D341Med (cell line): ENCODE measurements around the gene GREB1.

ENCODE experiments used
- DNase-seq: peaks from one replicate; pipeline ENCODE4 v3.0.0; 2012; ENCODE audit warnings: low spot score

GREB1 gene, protein sequence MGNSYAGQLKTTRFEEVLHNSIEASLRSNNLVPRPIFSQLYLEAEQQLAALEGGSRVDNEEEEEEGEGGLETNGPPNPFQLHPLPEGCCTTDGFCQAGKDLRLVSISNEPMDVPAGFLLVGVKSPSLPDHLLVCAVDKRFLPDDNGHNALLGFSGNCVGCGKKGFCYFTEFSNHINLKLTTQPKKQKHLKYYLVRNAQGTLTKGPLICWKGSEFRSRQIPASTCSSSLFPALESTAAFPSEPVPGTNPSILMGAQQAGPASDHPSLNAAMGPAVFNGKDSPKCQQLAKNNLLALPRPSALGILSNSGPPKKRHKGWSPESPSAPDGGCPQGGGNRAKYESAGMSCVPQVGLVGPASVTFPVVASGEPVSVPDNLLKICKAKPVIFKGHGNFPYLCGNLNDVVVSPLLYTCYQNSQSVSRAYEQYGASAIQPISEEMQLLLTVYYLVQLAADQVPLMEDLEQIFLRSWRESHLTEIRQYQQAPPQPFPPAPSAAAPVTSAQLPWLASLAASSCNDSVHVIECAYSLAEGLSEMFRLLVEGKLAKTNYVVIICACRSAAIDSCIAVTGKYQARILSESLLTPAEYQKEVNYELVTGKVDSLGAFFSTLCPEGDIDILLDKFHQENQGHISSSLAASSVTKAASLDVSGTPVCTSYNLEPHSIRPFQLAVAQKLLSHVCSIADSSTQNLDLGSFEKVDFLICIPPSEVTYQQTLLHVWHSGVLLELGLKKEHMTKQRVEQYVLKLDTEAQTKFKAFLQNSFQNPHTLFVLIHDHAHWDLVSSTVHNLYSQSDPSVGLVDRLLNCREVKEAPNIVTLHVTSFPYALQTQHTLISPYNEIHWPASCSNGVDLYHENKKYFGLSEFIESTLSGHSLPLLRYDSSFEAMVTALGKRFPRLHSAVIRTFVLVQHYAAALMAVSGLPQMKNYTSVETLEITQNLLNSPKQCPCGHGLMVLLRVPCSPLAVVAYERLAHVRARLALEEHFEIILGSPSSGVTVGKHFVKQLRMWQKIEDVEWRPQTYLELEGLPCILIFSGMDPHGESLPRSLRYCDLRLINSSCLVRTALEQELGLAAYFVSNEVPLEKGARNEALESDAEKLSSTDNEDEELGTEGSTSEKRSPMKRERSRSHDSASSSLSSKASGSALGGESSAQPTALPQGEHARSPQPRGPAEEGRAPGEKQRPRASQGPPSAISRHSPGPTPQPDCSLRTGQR (N-terminal part only)

DNA sequence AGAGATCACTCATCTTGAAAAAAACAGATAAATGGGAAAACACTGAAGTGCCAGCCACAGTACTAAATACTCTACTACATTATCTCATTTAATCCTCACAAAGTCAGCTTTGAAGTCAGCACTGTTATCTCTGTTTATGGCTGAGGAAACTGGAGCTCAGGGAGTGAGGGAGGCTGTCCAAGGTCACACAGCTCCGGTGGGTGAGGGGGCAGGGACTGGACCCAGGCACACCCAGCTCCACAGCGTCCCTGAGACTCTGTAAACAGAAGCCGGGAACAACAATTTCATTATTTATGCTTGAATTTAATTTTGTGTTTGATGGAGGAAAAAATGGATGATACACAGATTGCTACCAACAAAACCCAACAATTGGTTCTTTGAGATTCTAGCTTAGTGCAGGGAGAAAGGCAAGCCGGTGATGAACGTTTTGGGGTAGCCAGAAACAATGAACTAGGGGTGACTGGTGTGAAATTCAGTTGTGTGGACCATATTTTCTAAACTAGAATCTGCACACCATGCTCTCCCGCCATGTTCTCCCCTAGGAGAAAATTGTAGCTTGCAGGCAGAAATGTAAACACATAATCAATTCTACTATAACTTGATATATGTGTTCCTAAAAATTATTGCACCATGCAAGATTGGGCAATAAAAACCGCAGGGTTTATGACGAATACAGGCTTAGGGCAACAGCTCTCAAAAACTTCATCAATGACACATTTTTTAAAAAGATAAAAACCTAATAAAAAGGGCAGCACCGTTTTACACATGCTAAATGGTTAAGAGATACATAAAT is at the start of gene GREB1:
TSS of gene GREB1 (plus strand) at position 768 of the 793 bp plus-strand sequence. CDS start 22,570 bp downstream, outside the sequence.
- DNase-seq: no peak

DNA sequence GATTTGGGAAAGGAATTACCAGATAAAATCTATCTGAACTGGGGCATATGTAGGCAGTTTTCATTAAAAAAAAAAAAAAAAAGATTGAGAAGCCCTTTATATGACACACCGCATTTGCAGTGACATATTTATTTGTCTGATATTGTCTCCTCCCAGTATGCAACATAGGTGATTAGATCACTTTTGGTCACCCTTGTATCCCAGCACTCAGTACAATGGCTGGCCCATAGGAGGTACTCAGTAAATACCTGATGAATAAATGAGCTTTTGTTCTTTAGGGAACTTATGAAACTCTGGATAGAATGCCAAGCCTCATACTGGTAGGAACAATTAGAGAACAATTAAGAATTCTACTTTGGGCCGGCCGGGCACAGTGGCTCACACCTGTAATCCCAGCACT is 45.0 kb upstream of the GREB1 start:
- DNase-seq: no peak

DNA sequence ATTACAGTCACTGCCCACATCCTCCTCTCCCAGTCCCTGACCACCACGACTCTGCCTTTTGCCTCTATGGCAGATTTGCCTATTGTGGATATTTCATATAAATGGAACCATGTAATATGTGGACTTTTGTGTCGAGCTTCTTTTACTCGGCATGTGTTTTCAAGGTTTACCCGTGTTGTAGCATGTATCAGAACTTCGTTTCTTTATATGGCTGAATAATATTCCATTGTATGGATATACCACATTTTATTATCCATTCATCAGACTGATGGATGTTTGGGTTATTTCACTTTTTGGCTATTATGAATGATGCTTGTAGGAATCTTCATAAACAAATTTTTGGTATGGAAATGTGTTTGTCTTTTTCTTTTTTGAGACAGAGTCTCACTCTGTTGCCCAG is 43.7 kb upstream of the GREB1 start:
- DNase-seq: no peak

DNA sequence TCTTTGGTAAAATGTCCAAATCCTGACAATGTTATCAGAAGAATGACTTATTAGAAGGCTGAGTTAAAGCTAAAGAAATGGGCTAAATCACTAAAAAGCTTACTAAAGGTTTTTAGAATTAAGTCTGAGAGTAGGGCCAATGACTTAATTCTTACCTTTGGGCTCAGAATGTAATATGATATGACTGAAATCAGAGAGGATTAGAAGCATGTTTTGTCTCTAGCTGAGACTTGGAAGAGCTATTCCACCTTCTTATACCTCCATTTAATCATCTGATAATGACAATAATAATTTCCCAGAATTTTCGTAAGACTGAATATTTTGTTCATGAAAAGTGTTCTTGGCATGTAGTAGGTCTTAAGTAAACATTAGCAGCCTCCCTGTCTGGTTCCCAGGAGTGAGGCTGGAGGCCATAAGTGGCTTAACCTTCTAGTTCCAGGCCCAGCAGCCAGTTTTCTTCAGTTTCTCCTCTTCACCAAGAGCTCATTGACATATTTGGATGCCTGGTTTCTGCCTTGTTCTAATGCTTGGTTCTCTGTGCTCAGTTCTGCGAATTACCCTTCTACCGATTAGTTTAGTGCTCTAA is 42.4 kb upstream of the GREB1 start:
- DNase-seq: no peak

DNA sequence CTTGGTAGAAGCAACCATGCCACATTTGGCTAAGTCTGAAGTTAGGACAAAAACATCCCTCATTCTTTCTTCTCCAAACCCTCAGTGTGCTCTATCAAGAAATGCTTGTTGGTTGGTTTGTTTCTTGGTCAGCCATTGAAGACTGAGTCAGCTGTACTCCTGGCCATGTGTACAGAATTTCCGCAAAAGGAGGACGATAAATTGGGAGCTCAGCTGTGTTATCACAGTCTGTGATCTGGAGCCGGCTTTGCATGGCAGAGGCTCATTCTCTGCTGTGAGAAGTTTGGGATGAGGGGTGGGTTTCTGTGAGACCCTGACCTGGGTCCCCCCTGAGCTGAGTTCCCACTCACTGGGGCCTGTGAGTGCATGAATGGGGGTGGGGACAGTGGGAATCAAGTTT is 41.6 kb upstream of the GREB1 start:
- DNase-seq: no peak

DNA sequence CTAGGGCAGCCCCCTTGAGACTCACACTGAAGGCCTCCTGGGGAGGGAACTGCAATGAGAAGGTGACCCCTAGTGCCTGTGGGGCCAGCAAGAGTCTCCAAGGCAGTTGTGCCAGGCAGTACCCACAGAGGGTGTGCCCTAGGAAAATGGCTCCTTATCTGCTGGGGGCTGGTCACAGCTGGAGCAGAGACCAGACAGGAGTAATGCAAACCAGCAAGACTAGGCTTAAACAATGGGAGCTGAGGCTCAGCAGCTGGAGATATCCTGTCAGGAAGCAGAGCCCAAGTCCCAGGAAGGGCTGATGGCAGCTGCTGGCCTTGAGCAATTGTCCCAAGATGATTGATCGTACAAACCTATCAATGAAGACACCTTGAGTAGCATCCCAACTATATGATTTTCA is 41.1 kb upstream of the GREB1 start:
- no peak for DNase-seq

DNA sequence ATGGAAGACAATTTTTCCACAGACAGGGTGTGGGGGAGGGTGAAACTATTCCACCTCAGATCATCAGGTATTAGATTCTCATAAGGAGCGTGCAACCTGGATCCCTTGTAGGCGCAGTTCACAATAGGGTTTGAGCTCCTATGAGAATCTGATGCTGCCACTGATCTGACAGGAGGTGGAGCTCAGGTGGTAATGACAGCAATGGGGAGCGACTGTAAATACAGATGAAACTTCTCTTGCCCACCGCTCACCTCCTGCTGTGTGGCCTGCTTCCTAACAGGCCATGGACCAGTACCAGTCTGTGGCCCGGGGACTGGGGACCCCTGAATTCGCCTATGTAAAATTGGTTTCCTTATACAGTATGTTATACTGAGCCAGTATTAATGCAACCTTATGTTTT is 40.6 kb upstream of the GREB1 start:
- no peak for DNase-seq

DNA sequence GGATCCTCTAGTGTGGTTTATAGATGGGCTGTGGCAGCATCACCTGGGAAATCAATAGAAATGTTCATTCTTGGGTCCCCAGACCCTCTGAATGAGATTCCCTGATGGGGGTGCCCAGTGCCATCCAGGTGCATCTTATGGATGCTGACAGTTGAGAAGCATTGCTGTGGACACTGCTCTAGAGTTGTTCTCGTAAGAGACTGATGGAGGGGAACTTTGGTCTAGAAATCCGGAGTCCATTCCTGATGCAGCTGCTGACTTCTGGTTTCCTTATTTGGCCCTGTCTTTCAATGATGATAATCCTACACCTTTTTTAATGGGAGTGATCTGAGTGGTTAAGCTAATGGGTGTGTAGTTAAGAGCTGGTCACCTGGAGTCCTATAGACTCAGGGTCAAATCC is 39.5 kb upstream of the GREB1 start:
- DNase-seq: no peak

DNA sequence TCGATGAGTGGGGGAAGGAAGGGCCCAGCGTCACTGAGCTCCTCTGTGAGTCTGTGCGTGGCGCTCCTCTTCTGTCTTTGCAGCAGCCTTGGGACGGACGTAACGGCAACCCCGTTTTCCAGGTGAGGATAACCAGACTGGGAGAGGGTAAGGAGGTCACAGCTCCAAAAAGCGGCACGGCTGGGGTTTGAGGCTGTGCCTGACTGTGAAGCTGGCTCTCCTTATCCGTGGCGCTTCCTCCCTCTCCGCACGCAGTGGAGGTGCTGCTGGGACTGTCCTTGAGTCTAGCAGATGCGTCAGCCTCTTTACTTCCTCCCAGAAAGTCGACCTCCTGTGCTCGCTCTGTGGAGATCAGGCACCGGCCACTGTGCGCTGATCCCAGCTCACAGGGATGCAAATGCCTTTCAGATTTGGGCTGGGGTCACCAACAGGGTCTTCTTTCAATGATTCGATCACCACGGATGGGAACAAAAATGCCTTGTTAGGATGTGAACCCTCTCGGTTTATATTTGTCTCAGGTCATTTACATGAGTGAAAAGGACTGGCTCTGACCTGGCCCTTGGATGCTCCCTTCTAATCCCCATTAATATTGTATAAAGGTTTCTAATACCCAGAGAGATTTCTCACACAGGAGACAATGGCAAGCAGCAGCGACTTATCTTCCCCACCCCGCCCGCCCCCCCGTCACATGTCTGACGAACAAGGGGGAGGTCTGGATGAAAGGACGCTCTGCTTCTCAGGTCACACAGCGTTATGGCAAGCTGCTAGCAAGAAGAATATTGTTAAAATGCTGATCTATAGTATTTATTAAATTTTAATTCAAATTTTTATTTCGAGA is 37.8 kb upstream of the GREB1 start:
- peak; percentile 73 for DNase-seq

DNA sequence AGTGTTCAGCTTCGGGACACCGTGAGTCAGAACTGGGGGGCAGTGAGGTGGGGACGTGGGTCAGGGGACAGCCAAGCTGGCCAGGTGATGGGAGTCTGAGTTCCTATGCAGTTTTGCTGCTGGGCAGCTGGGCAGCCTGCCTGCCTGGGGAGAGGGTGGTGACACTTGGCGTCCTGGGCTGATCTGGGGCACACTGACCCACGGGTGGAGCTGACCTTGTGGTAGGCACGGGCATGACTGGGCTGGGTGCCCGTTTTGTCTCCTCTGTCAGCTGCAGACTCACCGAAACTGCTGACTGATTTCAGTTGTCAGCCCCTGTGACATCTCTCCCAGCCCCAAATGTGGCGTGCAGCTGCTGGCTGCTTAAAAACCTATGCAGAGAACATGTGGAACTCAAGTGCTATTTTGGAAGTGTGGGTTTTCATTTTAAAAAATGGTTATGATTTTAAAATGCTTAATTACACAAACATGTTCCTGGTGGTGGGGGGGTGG is 35.3 kb upstream of the GREB1 start:
- no peak for DNase-seq

DNA sequence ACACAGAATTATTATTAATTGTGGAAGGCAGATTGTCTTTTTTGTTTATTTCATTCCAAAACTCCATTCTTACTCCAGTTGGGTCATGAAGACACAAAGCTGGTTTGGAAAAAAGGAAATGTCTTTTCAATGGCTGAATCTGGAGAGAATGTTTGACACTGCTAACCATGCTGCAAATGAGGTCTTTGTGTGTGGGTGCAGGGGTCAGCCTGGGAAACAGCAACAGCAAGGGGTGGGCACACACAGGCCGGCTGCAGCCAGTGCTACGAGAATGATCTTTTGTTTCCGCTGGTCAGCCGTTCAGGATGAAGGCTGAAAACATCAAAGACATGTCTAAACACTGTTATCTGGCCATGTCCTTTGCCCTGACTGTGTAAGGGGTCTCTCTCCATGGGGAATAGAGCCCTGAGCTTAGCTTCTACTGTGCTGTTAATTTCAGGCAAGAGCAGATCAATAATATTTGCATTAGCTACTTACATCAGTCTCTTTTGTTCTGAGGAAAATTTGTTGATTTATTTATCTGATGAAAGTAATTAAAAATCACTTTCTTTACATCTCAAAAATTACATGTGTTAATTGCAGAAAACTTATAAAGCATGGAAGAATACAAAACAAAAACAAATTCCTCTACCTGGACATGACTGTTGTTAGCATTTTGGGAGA is 34.6 kb upstream of the GREB1 start:
- DNase-seq: no peak

DNA sequence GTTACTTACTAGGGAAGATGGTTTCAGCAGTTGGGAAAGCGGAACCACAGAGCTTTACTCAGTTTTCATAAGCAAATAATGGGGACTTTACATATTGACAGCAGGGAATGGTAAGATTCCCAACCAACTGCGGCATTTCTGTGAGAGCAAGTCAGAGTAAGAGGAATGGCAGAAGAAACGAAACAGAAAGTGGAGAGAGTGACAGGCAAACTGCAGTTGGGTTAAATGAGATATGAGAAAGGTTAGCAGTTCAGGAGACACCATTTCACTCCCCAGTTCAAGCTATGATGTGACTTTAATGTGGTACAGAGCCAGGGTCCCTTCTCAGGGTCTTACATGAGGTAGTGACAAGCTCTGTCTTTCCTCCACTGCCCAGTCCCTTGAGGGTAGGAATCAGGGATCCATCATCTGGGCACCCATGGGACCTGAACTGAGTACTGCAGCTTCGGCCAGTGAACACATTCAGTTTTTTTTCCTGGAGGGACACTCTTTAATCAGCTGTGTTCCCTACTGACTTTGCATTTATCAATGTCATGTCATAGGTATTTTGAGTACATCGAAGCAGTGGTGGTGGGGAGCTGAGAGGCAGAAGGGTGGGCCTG is 33.0 kb upstream of the GREB1 start:
- DNase-seq: no peak

DNA sequence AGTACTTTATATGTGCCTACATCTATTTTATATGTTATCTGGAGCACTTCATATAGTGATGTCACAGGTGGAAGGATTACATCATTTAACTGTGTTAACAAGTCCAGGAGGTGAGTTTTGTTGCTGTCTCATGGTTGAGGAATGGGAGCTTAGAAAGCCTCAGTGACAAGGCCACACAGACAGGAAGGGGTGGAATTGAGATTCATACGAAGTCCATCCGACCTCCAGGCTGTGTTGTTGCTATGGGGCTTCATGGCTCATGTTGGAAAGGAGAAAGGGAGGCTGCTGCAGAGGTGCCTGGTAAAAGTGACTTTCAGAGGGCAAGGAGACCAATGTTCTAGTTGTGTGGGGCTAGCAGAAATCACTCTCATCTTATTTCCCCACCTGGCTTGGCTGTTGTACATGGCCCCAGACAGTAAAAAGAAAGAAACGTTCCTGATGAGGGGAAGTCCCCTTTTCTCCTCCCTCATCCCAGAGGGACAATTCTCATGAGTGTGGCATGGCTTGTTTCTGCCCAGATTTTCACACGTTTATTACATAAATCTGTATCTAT is 31.0 kb upstream of the GREB1 start:
- DNase-seq: no peak

DNA sequence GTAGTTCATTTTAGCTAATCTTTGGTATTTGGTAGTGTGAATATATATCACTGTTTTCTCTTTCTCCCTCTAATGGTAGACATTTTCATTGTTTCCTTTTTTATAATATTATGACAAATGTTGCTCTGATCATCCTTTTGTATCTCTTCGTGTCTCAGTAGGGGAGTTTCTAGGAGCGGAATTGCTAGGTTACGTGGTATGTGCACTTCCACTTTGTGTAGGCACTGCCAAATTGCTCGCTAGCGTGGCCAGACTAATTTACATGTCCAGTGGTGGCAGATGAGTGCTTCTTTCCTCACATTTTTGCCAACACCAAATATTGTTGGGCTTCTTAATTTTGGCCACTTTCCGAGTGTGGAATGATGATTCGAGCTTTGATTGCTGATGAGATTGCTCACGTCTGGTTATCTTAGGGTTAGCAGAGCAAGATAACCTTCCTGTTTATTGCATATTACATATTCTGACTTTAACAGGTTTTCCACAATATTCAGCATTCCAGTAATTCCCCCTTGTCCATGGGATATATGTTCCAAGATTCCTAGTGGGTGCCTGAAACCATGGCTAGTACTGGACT is 30.4 kb upstream of the GREB1 start:
- no peak for DNase-seq

DNA sequence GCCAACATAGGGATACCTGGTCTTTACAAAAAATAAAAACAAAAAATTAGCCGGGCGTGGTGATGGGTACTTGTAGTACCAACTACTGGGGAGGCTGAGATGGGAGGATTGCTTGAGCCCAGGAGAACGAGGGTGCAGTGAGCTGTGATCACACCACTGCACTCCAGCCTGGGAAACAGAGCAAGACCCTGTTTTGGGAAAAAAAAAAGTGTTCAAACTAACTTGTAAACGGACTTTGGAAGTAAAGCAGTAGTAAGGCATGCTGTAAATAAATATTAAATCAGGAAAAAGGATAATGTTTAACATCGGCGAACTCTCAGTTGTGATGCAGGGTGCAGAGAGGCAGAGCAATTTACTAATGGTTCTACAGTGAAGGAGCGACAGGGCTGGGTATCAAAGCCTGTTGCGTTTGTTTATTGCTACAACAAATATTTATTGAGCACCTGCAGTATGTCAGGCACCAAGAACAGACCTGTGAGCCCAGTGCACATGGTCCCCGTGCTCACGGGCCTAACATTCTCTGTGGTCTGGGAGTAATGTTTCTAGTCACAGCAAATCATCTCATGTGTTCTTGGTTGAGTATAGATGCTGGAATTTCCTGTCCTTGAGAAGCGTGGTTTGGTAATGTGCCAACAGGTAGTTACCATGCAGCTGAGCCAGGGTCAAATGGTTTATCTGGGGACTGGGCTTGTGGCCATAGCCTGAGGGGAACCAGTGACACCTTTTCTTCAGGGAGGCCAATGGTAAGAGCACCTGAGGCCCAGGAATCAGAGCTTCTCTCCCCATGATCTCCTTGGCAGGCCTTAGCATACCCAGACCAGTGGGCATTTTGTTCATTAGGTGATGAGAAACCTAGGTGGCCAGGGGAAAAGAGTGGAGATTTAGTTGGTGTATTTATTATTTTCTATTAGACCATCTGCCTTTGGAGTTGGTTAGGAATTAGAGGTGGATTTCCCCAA is 27.9 kb upstream of the GREB1 start:
- DNase-seq: no peak

DNA sequence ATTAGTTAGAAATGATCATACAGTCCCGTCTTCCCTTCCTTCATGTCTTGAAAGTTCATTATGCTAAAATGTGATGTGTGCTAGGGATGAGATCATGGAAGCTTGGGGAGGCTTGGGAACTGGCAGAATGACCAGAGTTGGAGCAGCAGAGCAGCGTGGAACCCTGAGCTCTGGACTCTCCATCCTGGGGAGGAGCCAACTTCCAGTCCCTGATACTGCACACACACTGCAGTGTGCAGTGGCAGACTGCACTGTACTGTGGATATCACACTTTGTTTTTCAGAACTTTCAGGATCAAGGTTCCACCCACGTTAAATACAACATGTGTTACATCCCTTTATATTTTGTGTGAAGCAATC is 27.3 kb upstream of the GREB1 start:
- no peak for DNase-seq

DNA sequence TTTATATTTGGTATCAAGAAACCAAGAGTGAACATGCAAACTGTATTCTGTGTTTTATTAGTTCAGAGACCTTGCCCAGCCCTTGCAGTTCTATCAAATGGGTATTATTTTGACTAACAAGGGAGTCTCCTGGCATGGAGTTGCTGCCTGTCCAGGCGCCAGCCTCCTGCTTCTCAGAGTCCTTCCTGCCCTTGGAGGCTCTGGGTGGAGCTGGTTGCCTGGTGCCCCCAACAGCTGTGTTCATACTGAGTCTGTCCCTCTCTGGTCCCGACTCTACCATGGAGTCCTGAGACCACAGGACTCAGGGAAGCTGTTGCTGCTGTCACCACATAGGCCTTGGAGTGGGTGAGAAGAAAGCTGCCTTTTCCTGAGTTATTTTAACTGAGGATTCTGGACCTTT is 26.3 kb upstream of the GREB1 start:
- DNase-seq: no peak

DNA sequence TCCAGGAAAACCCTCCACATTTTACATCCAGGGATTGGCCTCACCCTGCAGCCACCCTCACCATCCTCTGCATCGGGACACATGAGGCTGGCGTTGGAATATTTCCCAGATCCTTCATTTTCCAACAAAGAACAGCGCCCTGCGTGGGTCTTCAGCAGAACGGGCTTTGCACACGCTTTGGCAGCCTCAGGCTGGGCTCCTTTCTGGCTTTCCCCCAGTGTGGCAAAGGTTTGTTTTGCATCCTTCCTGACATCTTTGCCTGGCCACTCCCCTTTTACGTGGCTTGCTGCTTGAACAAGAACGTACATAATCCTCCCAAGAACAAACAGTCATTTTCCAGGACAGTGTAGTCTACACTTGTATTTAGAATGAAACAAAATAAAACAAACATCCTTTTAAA is 25.6 kb upstream of the GREB1 start:
- DNase-seq: no peak
